MCF 10A (cell line): ENCODE results near the gene COL28A1. TPM values are rescaled to one million over a fixed set of nuclear protein-coding genes. Genes with fewer than 3 reads are reported as not detected.

Source experiments
- BruUV-seq: library from RNA; stranded (reverse); fragments of 400-500 nt; replicated peaks from 2 replicates; lab custom pipeline; 2021; lab: Mats Ljungman, UMichigan
- CTCF ChIA-PET: fragments of 300-600 bp; sonication (Branson Sonifier 250); formaldehyde crosslinking; extraction: SDS; loops from one replicate; lab custom pipeline; 2021; ENCODE audit warnings: antibody characterized with exemption, inconsistent platforms; lab: Yijun Ruan, JAX
- POLR2A ChIA-PET: fragments of 300-600, 350-650 bp; sonication (Branson Sonifier 250); formaldehyde crosslinking; extraction: SDS; loops from one replicate; lab custom pipeline; 2020; ENCODE audit warnings: antibody characterized with exemption, inconsistent platforms; lab: Yijun Ruan, JAX
- DNase-seq: peaks from one replicate; pipeline ENCODE4 v3.0.0-alpha.2; 2018; ENCODE audit not compliant: unreplicated experiment
- H3K27ac Mint-ChIP-seq: one replicate; pipeline ENCODE4 v1.8.0; 2022; ENCODE audit warnings: mild to moderate bottlenecking, low read depth, mixed read lengths; ENCODE audit not compliant: unreplicated experiment
- H3K27me3 Mint-ChIP-seq: one replicate; pipeline ENCODE4 v1.8.0; 2022; ENCODE audit warnings: mixed read lengths; ENCODE audit not compliant: insufficient read depth, unreplicated experiment
- H3K36me3 Mint-ChIP-seq: one replicate; pipeline ENCODE4 v1.8.0; 2022; ENCODE audit warnings: mild to moderate bottlenecking, moderate library complexity, mixed read lengths; ENCODE audit not compliant: insufficient read depth, unreplicated experiment
- H3K4me1 Mint-ChIP-seq: one replicate; pipeline ENCODE4 v1.8.0; 2022; ENCODE audit warnings: mixed read lengths; ENCODE audit not compliant: insufficient read depth, unreplicated experiment
- H3K4me3 Mint-ChIP-seq: one replicate; pipeline ENCODE4 v1.8.0; 2022; ENCODE audit warnings: mild to moderate bottlenecking, moderate library complexity, mixed read lengths; ENCODE audit not compliant: unreplicated experiment
- H3K9me3 Mint-ChIP-seq: one replicate; pipeline ENCODE4 v1.8.0; 2022; ENCODE audit warnings: mixed read lengths; ENCODE audit not compliant: unreplicated experiment
- intact Hi-C: fragments of 100-400 bp; cut with micrococcal nuclease; formaldehyde crosslinking; loops from 2 replicates; pipeline ENCODE4 v1.14.1; 2022
- total RNA-seq: library from RNA; stranded (reverse); gene quantifications from 2 replicates; pipeline ENCODE4 v1.2.3, GENCODE V29; 2022
- TF ChIP-seq, protein P1 (sequence below): fragments of 200-600 bp; IDR thresholded peaks from one replicate; pipeline ENCODE4 v1.8.0; 2022; ENCODE audit warnings: antibody characterized with exemption, mild to moderate bottlenecking; ENCODE audit not compliant: unreplicated experiment

Gene COL28A1
- total RNA-seq, 1 experiment from 2014 or later = 0.96 TPM

DNA sequence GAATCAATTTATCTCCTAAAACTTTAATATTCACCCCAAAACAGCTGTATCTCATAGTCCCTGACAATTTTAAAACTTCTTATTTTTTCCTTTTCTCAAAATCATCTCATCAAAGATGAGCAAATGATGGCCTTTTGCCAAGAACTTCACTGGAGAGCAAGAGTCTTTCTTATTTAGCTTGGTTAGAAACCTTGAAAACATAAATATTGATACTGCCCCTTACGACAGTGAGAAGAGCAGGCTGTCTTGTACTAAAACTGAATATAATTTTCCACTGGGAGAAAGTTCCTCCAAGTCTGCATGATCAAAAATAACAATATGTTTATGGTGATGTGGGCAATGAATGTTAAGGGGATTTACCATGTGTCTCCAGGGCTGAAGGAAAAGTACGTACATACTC is 109.0 kb downstream of the COL28A1 start:
- no peaks in the 10 kb centered on the region for H3K27me3 Mint-ChIP-seq
- no peaks in the 10 kb centered on the region for H3K36me3 Mint-ChIP-seq
- no peak for DNase-seq
- TF ChIP-seq, protein P1, sequence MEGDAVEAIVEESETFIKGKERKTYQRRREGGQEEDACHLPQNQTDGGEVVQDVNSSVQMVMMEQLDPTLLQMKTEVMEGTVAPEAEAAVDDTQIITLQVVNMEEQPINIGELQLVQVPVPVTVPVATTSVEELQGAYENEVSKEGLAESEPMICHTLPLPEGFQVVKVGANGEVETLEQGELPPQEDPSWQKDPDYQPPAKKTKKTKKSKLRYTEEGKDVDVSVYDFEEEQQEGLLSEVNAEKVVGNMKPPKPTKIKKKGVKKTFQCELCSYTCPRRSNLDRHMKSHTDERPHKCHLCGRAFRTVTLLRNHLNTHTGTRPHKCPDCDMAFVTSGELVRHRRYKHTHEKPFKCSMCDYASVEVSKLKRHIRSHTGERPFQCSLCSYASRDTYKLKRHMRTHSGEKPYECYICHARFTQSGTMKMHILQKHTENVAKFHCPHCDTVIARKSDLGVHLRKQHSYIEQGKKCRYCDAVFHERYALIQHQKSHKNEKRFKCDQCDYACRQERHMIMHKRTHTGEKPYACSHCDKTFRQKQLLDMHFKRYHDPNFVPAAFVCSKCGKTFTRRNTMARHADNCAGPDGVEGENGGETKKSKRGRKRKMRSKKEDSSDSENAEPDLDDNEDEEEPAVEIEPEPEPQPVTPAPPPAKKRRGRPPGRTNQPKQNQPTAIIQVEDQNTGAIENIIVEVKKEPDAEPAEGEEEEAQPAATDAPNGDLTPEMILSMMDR = no peak
- peaks cover 23% of the 10 kb centered on the region for H3K4me1 Mint-ChIP-seq
- POLR2A ChIA-PET = interaction anchor here (0.7 to 3.0 kb wide), 5 partner anchors 10 to 136 kb away, joined by 3 to 14 read pairs (median 4); no protein-coding TSS in a partner anchor
- H3K4me3 Mint-ChIP-seq = no peak overlapping the region
- H3K27ac Mint-ChIP-seq = no peak overlapping the region
- no peaks in the 10 kb centered on the region for H3K9me3 Mint-ChIP-seq
- CTCF ChIA-PET = interaction anchor here (5.4 to 7.0 kb wide), 2 partner anchors 114 to 323 kb away, joined by 68 to 92 read pairs; no protein-coding TSS in a partner anchor
- intact Hi-C loops = no loop called here
- no TSS peak for BruUV-seq

DNA sequence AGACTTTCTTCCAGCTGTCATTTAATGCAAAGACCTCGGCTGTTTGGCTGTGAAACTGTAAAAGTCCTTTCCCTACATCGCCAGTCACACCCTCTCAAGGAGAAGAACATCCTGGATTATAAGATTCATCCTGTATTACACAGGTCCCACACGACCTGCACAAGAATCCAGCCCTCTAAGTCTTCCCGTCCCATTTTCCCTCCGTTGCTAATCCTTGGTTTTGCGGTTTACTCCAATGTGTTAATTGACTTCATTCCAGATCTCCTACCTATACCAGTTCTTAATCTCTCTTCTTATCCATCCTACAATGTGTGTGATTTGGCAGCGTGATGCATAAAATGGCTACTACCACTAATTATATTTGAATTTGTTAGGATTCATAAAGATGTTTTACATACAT is 110.4 kb downstream of the COL28A1 start:
- BruUV-seq = no TSS peak
- H3K4me3 Mint-ChIP-seq = no peak overlapping the region
- intact Hi-C loops = loop anchor here (2.0 kb wide), 1 partner anchor 323 kb away; no protein-coding TSS in a partner anchor
- no peak for DNase-seq
- ChIA-PET POLR2A (interaction anchor here (0.9 to 3.0 kb wide), 11 partner anchors 9 to 870 kb away, joined by 3 to 18 read pairs (median 6); no protein-coding TSS in a partner anchor), CTCF (interaction anchor here (0.5 to 7.0 kb wide), 21 partner anchors 9 to 764 kb away, joined by 3 to 92 read pairs (median 8); no protein-coding TSS in a partner anchor)
- peaks cover 23% of the 10 kb centered on the region for H3K4me1 Mint-ChIP-seq
- H3K27me3 Mint-ChIP-seq = no peaks in the 10 kb centered on the region
- no peak overlapping the region for H3K27ac Mint-ChIP-seq
- TF ChIP-seq, protein P1 = no peak
- no peaks in the 10 kb centered on the region for H3K9me3 Mint-ChIP-seq
- no peaks in the 10 kb centered on the region for H3K36me3 Mint-ChIP-seq

DNA sequence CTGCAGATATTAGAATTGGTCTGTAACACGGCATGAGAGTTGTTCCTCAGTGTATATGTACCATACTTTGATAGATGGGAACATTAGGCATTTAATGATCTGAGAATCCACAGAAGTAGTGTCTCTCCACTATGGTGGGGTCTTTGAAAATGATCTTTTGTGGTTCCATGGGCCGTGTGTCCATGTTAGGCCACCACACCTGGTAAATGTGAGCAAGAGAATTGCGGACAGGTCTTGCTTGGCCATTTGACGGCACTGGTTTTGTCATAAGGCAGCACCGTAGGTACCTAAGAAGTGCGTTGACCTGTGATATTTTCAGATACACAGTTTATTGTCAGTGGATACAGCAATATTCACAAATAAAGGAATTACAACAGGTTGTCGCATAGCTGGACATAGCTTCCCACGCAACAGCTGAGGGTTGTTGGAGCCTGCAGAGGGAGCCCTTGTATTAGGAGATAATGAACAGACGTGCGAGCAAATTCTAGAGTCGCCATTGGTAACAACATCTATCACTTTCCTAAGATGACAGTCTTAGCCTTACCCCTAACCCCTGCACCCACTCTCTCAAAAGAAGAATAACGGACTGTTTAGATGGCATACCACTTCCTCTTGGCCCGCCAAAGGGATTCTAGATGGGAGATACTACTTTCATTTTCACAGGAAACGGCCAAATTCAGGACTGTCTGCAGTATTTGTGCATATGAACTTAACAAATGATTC is 111.4 kb downstream of the COL28A1 start:
- TF ChIP-seq, protein P1 = peak; percentile 89
- no peaks in the 10 kb centered on the region for H3K9me3 Mint-ChIP-seq
- no TSS peak for BruUV-seq
- peak; percentile 85 for DNase-seq
- no peaks in the 10 kb centered on the region for H3K27me3 Mint-ChIP-seq
- intact Hi-C loops = loop anchor here (1.0 to 5.0 kb wide), 8 partner anchors 116 to 943 kb away; partner anchors contain the start of gene C1GALT1
- peak overlapping the region; percentile 52 for H3K4me3 Mint-ChIP-seq
- POLR2A ChIA-PET = interaction anchor here (0.6 to 3.0 kb wide), 19 partner anchors 10 to 890 kb away, joined by 3 to 18 read pairs (median 4); no protein-coding TSS in a partner anchor
- H3K27ac Mint-ChIP-seq = no peak overlapping the region
- H3K36me3 Mint-ChIP-seq = no peaks in the 10 kb centered on the region
- H3K4me1 Mint-ChIP-seq = peaks cover 20% of the 10 kb centered on the region
- CTCF ChIA-PET = interaction anchor here (0.6 to 7.0 kb wide), 32 partner anchors 8 to 765 kb away, joined by 3 to 92 read pairs (median 4); no protein-coding TSS in a partner anchor

DNA sequence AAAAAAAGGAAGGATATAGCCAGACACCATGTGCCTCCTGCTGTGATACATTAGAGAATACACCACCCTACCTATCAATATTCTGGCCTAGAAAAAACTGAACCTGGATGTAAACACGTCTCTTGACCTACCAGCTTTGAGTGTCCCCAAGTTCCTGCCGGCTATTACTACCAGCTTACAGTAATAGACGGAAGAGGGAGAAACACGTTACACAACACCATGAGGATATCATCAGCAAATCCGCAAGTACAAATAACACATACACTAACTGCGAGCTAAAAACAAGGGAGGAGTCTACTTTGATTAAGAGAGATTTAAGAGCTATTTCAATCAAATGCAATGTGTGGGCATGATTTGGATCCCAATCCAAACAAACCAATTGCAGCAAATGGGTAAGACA is 113.0 kb downstream of the COL28A1 start:
- TF ChIP-seq, protein P1 = no peak
- no peaks in the 10 kb centered on the region for H3K27me3 Mint-ChIP-seq
- POLR2A ChIA-PET = interaction anchor here (0.6 to 1.5 kb wide), 4 partner anchors 16 to 240 kb away, joined by 4 read pairs; partner anchors contain the start of gene C1GALT1
- no peaks in the 10 kb centered on the region for H3K36me3 Mint-ChIP-seq
- intact Hi-C loops = loop anchor here (5.0 kb wide), 3 partner anchors 240 to 945 kb away; partner anchors contain the start of gene C1GALT1
- H3K27ac Mint-ChIP-seq = no peak overlapping the region
- no TSS peak for BruUV-seq
- no peak overlapping the region for H3K4me3 Mint-ChIP-seq
- no peaks in the 10 kb centered on the region for H3K9me3 Mint-ChIP-seq
- DNase-seq = no peak
- CTCF ChIA-PET = interaction anchor here (0.5 to 7.0 kb wide), 15 partner anchors 11 to 612 kb away, joined by 3 to 92 read pairs (median 4); partner anchors contain the start of gene C1GALT1
- H3K4me1 Mint-ChIP-seq = peaks cover 11% of the 10 kb centered on the region
